WTC11 (cell line): Measurements from ENCODE around the gene STIP1. TPM values are rescaled to one million over a fixed set of nuclear protein-coding genes. Genes with fewer than 3 reads are reported as not detected.

Experiments used
- ATAC-seq: fragments of 200-7000 bp; cut with Tn5 transposase; 2 replicates; pipeline ENCODE4 v1.10.0; 2021; ENCODE audit warnings: mild to moderate bottlenecking, moderate library complexity
- CTCF ChIA-PET: fragments of 300-600 bp; sonication (Branson Sonifier 250); formaldehyde crosslinking; loops from one replicate; lab custom pipeline; 2021; ENCODE audit warnings: antibody characterized with exemption; lab: Charles Lee
- POLR2A ChIA-PET: fragments of 350-600 bp; sonication (Branson Sonifier 250); formaldehyde crosslinking; loops from one replicate; lab custom pipeline; 2021; ENCODE audit warnings: antibody characterized with exemption; lab: Charles Lee
- DNase-seq: peaks from one replicate; pipeline ENCODE4 v3.0.0; 2021; ENCODE audit warnings: low spot score
- H3K27ac Mint-ChIP-seq: 2 replicates; pipeline ENCODE4 v1.8.0; 2021; ENCODE audit warnings: mixed read lengths
- H3K27me3 Mint-ChIP-seq: 2 replicates; pipeline ENCODE4 v1.8.0; 2021; ENCODE audit warnings: low read depth, mild to moderate bottlenecking, moderate library complexity, mixed read lengths
- H3K36me3 Mint-ChIP-seq: 2 replicates; pipeline ENCODE4 v1.8.0; 2021; ENCODE audit warnings: mixed read lengths
- H3K4me1 Mint-ChIP-seq: 2 replicates; pipeline ENCODE4 v1.8.0; 2022; ENCODE audit warnings: mixed read lengths
- H3K4me3 Mint-ChIP-seq: 2 replicates; pipeline ENCODE4 v1.8.0; 2021; ENCODE audit warnings: mild to moderate bottlenecking, moderate library complexity, mixed read lengths
- H3K9me3 Mint-ChIP-seq: 2 replicates; pipeline ENCODE4 v1.8.0; 2021; ENCODE audit warnings: mixed read lengths
- CREB1 ChIP-seq: sonication (generic); formaldehyde crosslinking; IDR thresholded peaks from 2 replicates; pipeline ENCODE4 v1.8.0; 2023; ENCODE audit warnings: mild to moderate bottlenecking, missing genetic modification reagents
- CREM ChIP-seq: sonication (generic); formaldehyde crosslinking; IDR thresholded peaks from 2 replicates; pipeline ENCODE4 v1.8.1; 2022; ENCODE audit warnings: mild to moderate bottlenecking, missing genetic modification reagents, moderate library complexity
- EMX1 ChIP-seq: fragments of 250-450 bp; sonication (Bioruptor Pico); IDR thresholded peaks from 2 replicates; pipeline ENCODE4 v1.8.0; 2021; ENCODE audit warnings: mild to moderate bottlenecking
- ESRRA ChIP-seq: sonication (generic); formaldehyde crosslinking; IDR thresholded peaks from 2 replicates; pipeline ENCODE4 v1.8.1; 2022; ENCODE audit warnings: mild to moderate bottlenecking, missing genetic modification reagents, borderline replicate concordance
- FOXJ3 ChIP-seq: sonication (generic); formaldehyde crosslinking; IDR thresholded peaks from 2 replicates; pipeline ENCODE4 v1.9.0; 2021; ENCODE audit warnings: missing genetic modification reagents, mild to moderate bottlenecking, borderline replicate concordance
- IRF1 ChIP-seq: sonication (generic); formaldehyde crosslinking; IDR thresholded peaks from 2 replicates; pipeline ENCODE4 v1.8.0; 2023; ENCODE audit warnings: missing genetic modification reagents
- IRF2 ChIP-seq: sonication (generic); formaldehyde crosslinking; IDR thresholded peaks from 2 replicates; pipeline ENCODE4 v1.8.0; 2022; ENCODE audit warnings: low read depth, missing genetic modification reagents, borderline replicate concordance
- NFATC4 ChIP-seq: fragments of 250-450 bp; sonication (Bioruptor Pico); IDR thresholded peaks from 2 replicates; pipeline ENCODE4 v1.9.0; 2021; ENCODE audit warnings: mild to moderate bottlenecking
- NFE2L1 ChIP-seq: sonication (generic); formaldehyde crosslinking; IDR thresholded peaks from 2 replicates; pipeline ENCODE4 v1.8.1; 2023; ENCODE audit warnings: missing genetic modification reagents
- NFYB ChIP-seq: sonication (generic); formaldehyde crosslinking; conservative IDR thresholded peaks from 2 replicates; pipeline ENCODE4 v1.8.0; 2022; ENCODE audit warnings: low read depth, missing genetic modification reagents
- PRRX2 ChIP-seq: fragments of 250-450 bp; sonication (Bioruptor Pico); IDR thresholded peaks from 2 replicates; pipeline ENCODE4 v1.8.0; 2021; ENCODE audit warnings: mild to moderate bottlenecking
- RORB ChIP-seq: fragments of 250-450 bp; sonication (Bioruptor Pico); IDR thresholded peaks from 2 replicates; pipeline ENCODE4 v1.9.0; 2021; ENCODE audit warnings: mild to moderate bottlenecking
- SMAD3 ChIP-seq: sonication (generic); formaldehyde crosslinking; IDR thresholded peaks from 2 replicates; pipeline ENCODE4 v1.8.0; 2022; ENCODE audit warnings: missing genetic modification reagents, mild to moderate bottlenecking, borderline replicate concordance
- SOX15 ChIP-seq: fragments of 250-450 bp; sonication (Bioruptor Pico); IDR thresholded peaks from 2 replicates; pipeline ENCODE4 v1.9.0; 2021; ENCODE audit warnings: mild to moderate bottlenecking
- ZNF121 ChIP-seq: sonication (generic); formaldehyde crosslinking; IDR thresholded peaks from 2 replicates; pipeline ENCODE4 v1.8.0; 2023; ENCODE audit warnings: missing genetic modification reagents
- ZNF232 ChIP-seq: sonication (generic); formaldehyde crosslinking; IDR thresholded peaks from 2 replicates; pipeline ENCODE4 v1.8.0; 2022; ENCODE audit warnings: mild to moderate bottlenecking, missing genetic modification reagents
- ZNF532 ChIP-seq: fragments of 250-450 bp; sonication (Bioruptor Pico); IDR thresholded peaks from 2 replicates; pipeline ENCODE4 v1.9.0; 2021; ENCODE audit warnings: mild to moderate bottlenecking, borderline replicate concordance
- ZSCAN18 ChIP-seq: fragments of 250-450 bp; sonication (Bioruptor Pico); IDR thresholded peaks from 2 replicates; pipeline ENCODE4 v2.1.2; 2022; ENCODE audit warnings: mild to moderate bottlenecking, moderate library complexity
- total RNA-seq: library from RNA; stranded (reverse); gene quantifications from 3 replicates; pipeline ENCODE4 v1.2.3, GENCODE V29; 2021
- TF ChIP-seq, protein P1 (sequence below): sonication (generic); formaldehyde crosslinking; IDR thresholded peaks from 2 replicates; pipeline ENCODE4 v1.8.1; 2023; ENCODE audit warnings: mild to moderate bottlenecking, missing genetic modification reagents
- TF ChIP-seq, protein P2 (sequence below): sonication (generic); formaldehyde crosslinking; IDR thresholded peaks from 2 replicates; pipeline ENCODE4 v1.8.0; 2022; ENCODE audit warnings: mild to moderate bottlenecking, missing genetic modification reagents
- TF ChIP-seq, protein P3 (sequence below): fragments of 250-450 bp; sonication (Bioruptor Pico); IDR thresholded peaks from 2 replicates; pipeline ENCODE4 v1.9.0; 2021; ENCODE audit warnings: moderate library complexity, mild to moderate bottlenecking, inconsistent platforms, borderline replicate concordance
- TF ChIP-seq, protein P4 (sequence below): sonication (generic); formaldehyde crosslinking; IDR thresholded peaks from 2 replicates; pipeline ENCODE4 v1.8.1; 2023; ENCODE audit warnings: mild to moderate bottlenecking, moderate library complexity, missing genetic modification reagents

STIP1 gene
- total RNA-seq, 1 experiment from 2014 or later, result 296 TPM

DNA sequence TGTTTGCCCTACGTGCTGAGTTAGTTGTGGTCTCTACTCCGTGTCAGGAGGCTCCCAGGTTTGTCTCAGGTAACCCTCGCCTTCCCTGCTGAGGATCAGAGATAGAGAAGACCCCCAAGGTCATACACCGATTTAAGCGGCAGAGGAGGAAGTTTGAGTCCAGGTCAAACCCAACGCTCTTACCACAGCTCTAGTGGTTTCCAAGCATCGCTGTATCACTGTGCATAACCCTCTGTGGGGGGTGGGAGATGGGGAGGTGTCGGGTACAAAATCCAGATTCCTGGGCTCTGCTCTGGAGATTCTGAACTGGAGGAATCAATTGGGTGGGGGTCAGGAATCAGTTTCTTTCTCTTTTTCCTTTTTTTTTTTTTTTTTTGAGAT, 45.0 kb downstream of the STIP1 start:
- ATAC-seq (no peak), DNase-seq (no peak)
- Mint-ChIP-seq H3K9me3 (no peaks in the 10 kb centered on the region), H3K4me1 (peaks cover 37% of the 10 kb centered on the region), H3K36me3 (peaks cover 3% of the 10 kb centered on the region; the same call in 1 of the 2 replicates), H3K27ac (peak overlapping the region; percentile 90; the same call in 1 of the 2 replicates), H3K4me3 (peak overlapping the region; percentile 82), H3K27me3 (peaks cover 16% of the 10 kb centered on the region)
- TF ChIP-seq, protein P1, sequence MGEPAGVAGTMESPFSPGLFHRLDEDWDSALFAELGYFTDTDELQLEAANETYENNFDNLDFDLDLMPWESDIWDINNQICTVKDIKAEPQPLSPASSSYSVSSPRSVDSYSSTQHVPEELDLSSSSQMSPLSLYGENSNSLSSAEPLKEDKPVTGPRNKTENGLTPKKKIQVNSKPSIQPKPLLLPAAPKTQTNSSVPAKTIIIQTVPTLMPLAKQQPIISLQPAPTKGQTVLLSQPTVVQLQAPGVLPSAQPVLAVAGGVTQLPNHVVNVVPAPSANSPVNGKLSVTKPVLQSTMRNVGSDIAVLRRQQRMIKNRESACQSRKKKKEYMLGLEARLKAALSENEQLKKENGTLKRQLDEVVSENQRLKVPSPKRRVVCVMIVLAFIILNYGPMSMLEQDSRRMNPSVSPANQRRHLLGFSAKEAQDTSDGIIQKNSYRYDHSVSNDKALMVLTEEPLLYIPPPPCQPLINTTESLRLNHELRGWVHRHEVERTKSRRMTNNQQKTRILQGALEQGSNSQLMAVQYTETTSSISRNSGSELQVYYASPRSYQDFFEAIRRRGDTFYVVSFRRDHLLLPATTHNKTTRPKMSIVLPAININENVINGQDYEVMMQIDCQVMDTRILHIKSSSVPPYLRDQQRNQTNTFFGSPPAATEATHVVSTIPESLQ (CRISPR knock-in tag), result no peak
- TF ChIP-seq NFYB (CRISPR knock-in tag) (no peak), CREM (CRISPR knock-in tag) (no peak), EMX1 (CRISPR knock-in tag) (no peak), NFATC4 (no peak), IRF1 (no peak), ESRRA (CRISPR knock-in tag) (no peak), CREB1 (CRISPR knock-in tag) (no peak), IRF2 (CRISPR knock-in tag) (no peak), SOX15 (CRISPR knock-in tag) (no peak), FOXJ3 (CRISPR knock-in tag) (no peak), ZNF121 (no peak), ZSCAN18 (CRISPR knock-in tag) (no peak), RORB (CRISPR knock-in tag) (no peak)
- TF ChIP-seq, protein P2, sequence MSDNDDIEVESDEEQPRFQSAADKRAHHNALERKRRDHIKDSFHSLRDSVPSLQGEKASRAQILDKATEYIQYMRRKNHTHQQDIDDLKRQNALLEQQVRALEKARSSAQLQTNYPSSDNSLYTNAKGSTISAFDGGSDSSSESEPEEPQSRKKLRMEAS, result no peak
- TF ChIP-seq, protein P3, sequence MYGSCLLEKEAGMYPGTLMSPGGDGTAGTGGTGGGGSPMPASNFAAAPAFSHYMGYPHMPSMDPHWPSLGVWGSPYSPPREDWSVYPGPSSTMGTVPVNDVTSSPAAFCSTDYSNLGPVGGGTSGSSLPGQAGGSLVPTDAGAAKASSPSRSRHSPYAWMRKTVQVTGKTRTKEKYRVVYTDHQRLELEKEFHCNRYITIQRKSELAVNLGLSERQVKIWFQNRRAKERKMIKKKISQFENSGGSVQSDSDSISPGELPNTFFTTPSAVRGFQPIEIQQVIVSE (CRISPR knock-in tag), result no peak
- ChIA-PET POLR2A (interaction anchor here (0.7 to 1.3 kb wide), 3 partner anchors 10 to 87 kb away, joined by 3 to 7 read pairs (median 4); partner anchors contain the start of genes FKBP2 and PRDX5), CTCF (interaction anchor here (1.0 to 2.8 kb wide), 5 partner anchors 17 to 74 kb away, joined by 3 to 25 read pairs (median 3); partner anchors contain the start of gene PLCB3)

- POLR2A ChIA-PET, result interaction anchor here (0.7 to 1.5 kb wide), 3 partner anchors 10 to 72 kb away, joined by 3 to 7 read pairs (median 4); partner anchors contain the start of gene FKBP2
- H3K27me3 Mint-ChIP-seq, result peaks cover 16% of the 10 kb centered on the region
- DNase-seq, result no peak
- peak overlapping the region; percentile 82 for H3K4me3 Mint-ChIP-seq
- no peak for ATAC-seq
- CTCF ChIA-PET, result interaction anchor here (1.5 to 2.8 kb wide), 3 partner anchors 16 to 27 kb away, joined by 3 to 25 read pairs (median 12); partner anchors contain the start of gene PLCB3
- TF ChIP-seq, protein P4, sequence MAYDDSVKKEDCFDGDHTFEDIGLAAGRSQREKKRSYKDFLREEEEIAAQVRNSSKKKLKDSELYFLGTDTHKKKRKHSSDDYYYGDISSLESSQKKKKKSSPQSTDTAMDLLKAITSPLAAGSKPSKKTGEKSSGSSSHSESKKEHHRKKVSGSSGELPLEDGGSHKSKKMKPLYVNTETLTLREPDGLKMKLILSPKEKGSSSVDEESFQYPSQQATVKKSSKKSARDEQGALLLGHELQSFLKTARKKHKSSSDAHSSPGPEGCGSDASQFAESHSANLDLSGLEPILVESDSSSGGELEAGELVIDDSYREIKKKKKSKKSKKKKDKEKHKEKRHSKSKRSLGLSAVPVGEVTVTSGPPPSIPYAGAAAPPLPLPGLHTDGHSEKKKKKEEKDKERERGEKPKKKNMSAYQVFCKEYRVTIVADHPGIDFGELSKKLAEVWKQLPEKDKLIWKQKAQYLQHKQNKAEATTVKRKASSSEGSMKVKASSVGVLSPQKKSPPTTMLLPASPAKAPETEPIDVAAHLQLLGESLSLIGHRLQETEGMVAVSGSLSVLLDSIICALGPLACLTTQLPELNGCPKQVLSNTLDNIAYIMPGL (CRISPR knock-in tag), result no peak
- no peak for TF ChIP-seq PRRX2 (CRISPR knock-in tag)
- no peak for TF ChIP-seq SMAD3 (CRISPR knock-in tag)
- TF ChIP-seq NFE2L1 (CRISPR knock-in tag), result no peak
- no peak for TF ChIP-seq ZNF532 (CRISPR knock-in tag)
- no peak for TF ChIP-seq ZNF232
- no peak overlapping the region for H3K27ac Mint-ChIP-seq
- H3K4me1 Mint-ChIP-seq, result peaks cover 37% of the 10 kb centered on the region
- H3K36me3 Mint-ChIP-seq, result peaks cover 3% of the 10 kb centered on the region; the same call in 1 of the 2 replicates
- no peaks in the 10 kb centered on the region for H3K9me3 Mint-ChIP-seq
Observed at GRCh38 chr11:64231546-64231945, 45.6 kb downstream of the STIP1 start.
